Measurements from ENCODE around the gene SCGB3A2. TPM values are rescaled to one million over a fixed set of nuclear protein-coding genes. Genes with fewer than 3 reads are reported as not detected.

SCGB3A2 gene
- total RNA-seq, 1 donor from 2014 or later = not detected

DNA sequence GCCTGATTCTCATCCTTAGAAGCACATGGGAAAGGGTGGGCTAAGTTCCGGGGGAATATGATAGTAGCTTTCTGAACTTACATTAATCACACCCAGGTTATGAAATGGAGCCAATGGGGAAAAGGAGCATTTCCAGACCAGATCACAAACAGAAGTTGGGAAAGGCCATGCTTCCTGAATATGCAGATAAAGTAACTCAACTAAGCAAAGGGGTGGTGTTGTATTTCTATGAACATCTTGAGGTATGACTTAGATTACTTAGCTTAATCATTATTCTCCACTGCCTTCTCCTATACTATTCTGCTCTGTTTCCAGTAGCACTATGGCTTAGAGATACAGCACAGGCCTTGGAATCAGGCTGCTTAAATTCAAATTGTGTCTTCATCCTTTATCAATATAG is 17.4 kb downstream of the SCGB3A2 start:
- DNase-seq (ENCODE audit: low spot score) = no peak
- Mint-ChIP-seq H3K9me3 (no peaks in the 10 kb centered on the region), H3K27ac (no peak overlapping the region), H3K4me1 (ENCODE audit: low read depth) (no peaks in the 10 kb centered on the region), H3K4me3 (ENCODE audit: low read depth) (no peak overlapping the region), H3K36me3 (ENCODE audit: low read depth) (no peaks in the 10 kb centered on the region), H3K27me3 (ENCODE audit: low read depth) (no peaks in the 10 kb centered on the region)
- intact Hi-C loops (cut with micrococcal nuclease) = no loop called here

- no peak overlapping the region for H3K27ac Mint-ChIP-seq
- DNase-seq (ENCODE audit: low spot score) = no peak
- no peaks in the 10 kb centered on the region for H3K27me3 Mint-ChIP-seq (ENCODE audit: low read depth)
- H3K4me1 Mint-ChIP-seq (ENCODE audit: low read depth) = no peaks in the 10 kb centered on the region
- H3K9me3 Mint-ChIP-seq = no peaks in the 10 kb centered on the region
- H3K4me3 Mint-ChIP-seq (ENCODE audit: low read depth) = no peak overlapping the region
- intact Hi-C loops (cut with micrococcal nuclease) = no loop called here
- H3K36me3 Mint-ChIP-seq (ENCODE audit: low read depth) = no peaks in the 10 kb centered on the region
Measured at GRCh38 chr5:147898875-147899401, 20.4 kb downstream of the SCGB3A2 start.

DNA sequence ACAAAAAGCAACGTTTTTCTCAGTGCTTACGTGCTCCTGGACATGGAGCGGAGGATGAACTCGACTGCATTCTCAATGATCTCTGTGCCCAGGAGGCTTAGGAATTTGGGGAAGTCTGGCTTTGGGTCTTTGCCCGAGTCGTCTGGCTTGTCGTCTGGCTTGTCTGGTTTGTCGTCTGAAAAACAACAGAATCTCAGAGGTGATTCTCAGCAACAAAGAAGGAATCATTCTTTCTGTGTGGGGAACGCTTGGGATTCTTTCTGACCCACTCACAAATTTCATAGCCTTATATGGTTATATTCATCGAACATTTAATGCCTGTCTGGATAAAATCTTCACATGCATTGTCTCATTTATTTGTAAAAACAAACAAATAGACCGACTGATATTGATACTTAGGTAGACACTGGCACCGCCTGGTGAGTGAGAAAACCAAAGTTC is 23.1 kb downstream of the SCGB3A2 start:
- no peaks in the 10 kb centered on the region for H3K9me3 Mint-ChIP-seq

GRCh38 chr5:147902609-147903115 is 24.2 kb downstream of the SCGB3A2 start:
- H3K27me3 Mint-ChIP-seq (ENCODE audit: low read depth) = no peaks in the 10 kb centered on the region
- DNase-seq (ENCODE audit: low spot score) = no peak
- H3K4me1 Mint-ChIP-seq (ENCODE audit: low read depth) = no peaks in the 10 kb centered on the region
- no peak overlapping the region for H3K4me3 Mint-ChIP-seq (ENCODE audit: low read depth)
- intact Hi-C loops (cut with micrococcal nuclease) = no loop called here
- H3K9me3 Mint-ChIP-seq = no peaks in the 10 kb centered on the region
- no peak overlapping the region for H3K27ac Mint-ChIP-seq
- no peaks in the 10 kb centered on the region for H3K36me3 Mint-ChIP-seq (ENCODE audit: low read depth)

More for the DNA sequence above, 23.1 kb downstream of the SCGB3A2 start:
- Mint-ChIP-seq H3K4me3 (ENCODE audit: low read depth) (no peak overlapping the region), H3K36me3 (ENCODE audit: low read depth) (no peaks in the 10 kb centered on the region), H3K4me1 (ENCODE audit: low read depth) (no peaks in the 10 kb centered on the region), H3K27ac (no peak overlapping the region), H3K27me3 (ENCODE audit: low read depth) (no peaks in the 10 kb centered on the region)
- no peak for DNase-seq (ENCODE audit: low spot score)
- intact Hi-C loops (cut with micrococcal nuclease) = no loop called here

GRCh38 chr5:147904110-147904509 is 25.6 kb downstream of the SCGB3A2 start:
- intact Hi-C loops (cut with micrococcal nuclease) = no loop called here
- H3K9me3 Mint-ChIP-seq = no peaks in the 10 kb centered on the region
- no peak overlapping the region for H3K4me3 Mint-ChIP-seq (ENCODE audit: low read depth)
- H3K4me1 Mint-ChIP-seq (ENCODE audit: low read depth) = no peaks in the 10 kb centered on the region
- no peaks in the 10 kb centered on the region for H3K36me3 Mint-ChIP-seq (ENCODE audit: low read depth)
- no peak overlapping the region for H3K27ac Mint-ChIP-seq
- no peaks in the 10 kb centered on the region for H3K27me3 Mint-ChIP-seq (ENCODE audit: low read depth)
- DNase-seq (ENCODE audit: low spot score) = no peak

DNA sequence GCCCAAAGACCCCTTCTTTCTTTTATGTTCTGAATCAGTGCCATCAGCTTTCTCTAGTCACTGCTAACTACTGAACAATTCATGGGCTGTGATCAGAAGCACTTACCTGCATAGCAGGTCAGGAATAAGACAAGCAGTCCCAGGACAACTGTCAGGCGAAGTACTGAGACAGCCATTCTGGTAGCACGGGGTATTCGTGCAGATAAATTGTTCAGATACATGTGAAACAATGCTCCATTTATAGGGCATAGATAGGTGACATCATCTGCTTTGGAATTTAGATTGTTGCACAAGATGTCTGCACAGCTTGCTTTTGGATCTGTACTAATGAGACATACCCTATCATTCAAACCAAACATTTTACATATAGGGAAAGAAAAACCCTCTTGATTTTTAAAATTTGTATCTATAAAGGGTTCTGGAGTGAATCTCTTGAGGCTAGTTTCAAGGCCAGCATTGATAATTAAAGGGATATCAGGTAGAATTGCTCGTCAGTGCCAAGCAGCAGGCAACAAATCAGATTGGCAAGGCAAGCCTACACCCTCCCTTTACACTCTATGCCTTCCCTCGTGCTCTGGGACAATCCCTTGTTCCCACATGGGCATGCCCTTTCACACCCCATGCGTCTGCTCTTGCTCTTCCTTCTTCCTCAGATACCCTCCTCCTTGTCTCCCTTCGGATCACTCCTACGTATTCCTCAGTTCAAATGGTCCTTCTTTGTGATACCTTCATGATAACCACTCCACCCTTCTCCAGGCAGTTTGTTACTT is 28.0 kb downstream of the SCGB3A2 start, which contains the start of gene C5orf46:
TSS of gene C5orf46 (minus strand) at position 213 of the 770 bp plus-strand sequence. CDS start at position 176, 37 bp downstream.
- Mint-ChIP-seq H3K9me3 (no peaks in the 10 kb centered on the region), H3K4me3 (ENCODE audit: low read depth) (no peak within 1 kb of the TSS), H3K36me3 (ENCODE audit: low read depth) (no peaks in the 10 kb centered on the region), H3K4me1 (ENCODE audit: low read depth) (no peaks in the 10 kb centered on the region), H3K27ac (no peak within 1 kb of the TSS), H3K27me3 (ENCODE audit: low read depth) (no peaks in the 10 kb centered on the region)
- intact Hi-C loops (cut with micrococcal nuclease) = no loop called here
- DNase-seq (ENCODE audit: low spot score) = no peak

DNA sequence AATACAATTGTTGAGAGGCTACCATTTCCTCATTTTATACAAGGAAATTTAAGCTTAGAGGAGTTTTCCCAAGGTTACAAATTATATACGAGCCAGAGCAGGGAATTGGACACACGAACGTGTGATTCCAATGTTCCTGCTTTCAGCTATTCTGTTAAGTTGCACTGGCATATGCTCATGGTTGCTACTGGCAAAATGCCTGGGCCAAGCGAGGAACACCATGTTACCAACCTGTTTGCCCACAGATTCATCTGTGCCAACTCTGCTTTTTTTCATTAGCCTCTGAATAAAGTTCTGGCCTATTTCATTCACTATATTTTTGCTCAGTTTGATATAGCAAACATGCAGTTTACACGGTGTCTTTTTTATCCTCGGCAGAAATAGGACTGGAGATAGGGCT is 32.9 kb downstream of the SCGB3A2 start:
- no peak overlapping the region for H3K4me3 Mint-ChIP-seq (ENCODE audit: low read depth)
- no peaks in the 10 kb centered on the region for H3K9me3 Mint-ChIP-seq
- no peak for DNase-seq (ENCODE audit: low spot score)
- no peaks in the 10 kb centered on the region for H3K36me3 Mint-ChIP-seq (ENCODE audit: low read depth)
- intact Hi-C loops (cut with micrococcal nuclease) = no loop called here
- no peak overlapping the region for H3K27ac Mint-ChIP-seq
- no peaks in the 10 kb centered on the region for H3K27me3 Mint-ChIP-seq (ENCODE audit: low read depth)
- no peaks in the 10 kb centered on the region for H3K4me1 Mint-ChIP-seq (ENCODE audit: low read depth)

DNA sequence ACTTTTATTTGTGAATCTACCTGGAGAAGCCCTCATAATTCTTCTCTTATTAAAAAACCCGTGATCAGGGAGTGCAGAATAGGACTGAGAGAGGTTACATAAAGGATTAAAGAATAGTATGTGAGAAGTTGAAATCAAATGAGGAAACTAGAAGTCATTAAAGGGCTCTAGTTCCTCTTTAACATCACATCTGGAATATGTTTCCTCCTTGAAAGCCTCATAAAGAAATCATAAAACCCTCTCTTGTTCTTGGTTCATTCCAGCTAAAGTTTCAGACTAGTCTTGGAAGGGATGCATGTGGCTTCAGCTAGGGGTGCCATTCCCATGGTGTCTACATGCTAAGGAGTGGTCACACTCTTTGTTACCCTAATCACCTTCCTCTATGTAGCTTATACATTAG is 33.5 kb downstream of the SCGB3A2 start:
- Mint-ChIP-seq H3K27ac (no peak overlapping the region), H3K27me3 (ENCODE audit: low read depth) (no peaks in the 10 kb centered on the region), H3K4me1 (ENCODE audit: low read depth) (no peaks in the 10 kb centered on the region), H3K4me3 (ENCODE audit: low read depth) (no peak overlapping the region), H3K9me3 (no peaks in the 10 kb centered on the region), H3K36me3 (ENCODE audit: low read depth) (no peaks in the 10 kb centered on the region)
- no peak for DNase-seq (ENCODE audit: low spot score)
- intact Hi-C loops (cut with micrococcal nuclease) = no loop called here

DNA sequence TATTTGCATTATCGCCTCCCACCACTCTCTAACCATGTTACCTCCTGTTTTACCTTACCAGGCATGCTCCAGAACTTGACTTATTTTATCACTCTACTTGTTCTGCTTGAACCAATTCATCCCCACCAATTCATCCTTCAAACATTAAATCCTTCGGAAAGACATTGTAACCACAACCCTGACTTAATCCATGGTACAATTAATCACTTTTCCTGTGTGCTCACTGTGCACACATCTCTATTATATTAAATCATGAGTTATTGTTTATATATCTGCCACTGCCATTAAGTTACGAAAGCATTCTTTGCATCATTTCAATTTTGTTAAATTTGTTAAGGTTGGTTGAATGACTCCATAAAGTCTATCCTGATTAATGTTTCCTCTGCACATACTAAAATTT is 35.3 kb downstream of the SCGB3A2 start:
- Mint-ChIP-seq H3K36me3 (ENCODE audit: low read depth) (no peaks in the 10 kb centered on the region), H3K4me3 (ENCODE audit: low read depth) (no peak overlapping the region), H3K27me3 (ENCODE audit: low read depth) (no peaks in the 10 kb centered on the region), H3K27ac (no peak overlapping the region), H3K4me1 (ENCODE audit: low read depth) (no peaks in the 10 kb centered on the region), H3K9me3 (no peaks in the 10 kb centered on the region)
- intact Hi-C loops (cut with micrococcal nuclease) = no loop called here
- DNase-seq (ENCODE audit: low spot score) = no peak

DNA sequence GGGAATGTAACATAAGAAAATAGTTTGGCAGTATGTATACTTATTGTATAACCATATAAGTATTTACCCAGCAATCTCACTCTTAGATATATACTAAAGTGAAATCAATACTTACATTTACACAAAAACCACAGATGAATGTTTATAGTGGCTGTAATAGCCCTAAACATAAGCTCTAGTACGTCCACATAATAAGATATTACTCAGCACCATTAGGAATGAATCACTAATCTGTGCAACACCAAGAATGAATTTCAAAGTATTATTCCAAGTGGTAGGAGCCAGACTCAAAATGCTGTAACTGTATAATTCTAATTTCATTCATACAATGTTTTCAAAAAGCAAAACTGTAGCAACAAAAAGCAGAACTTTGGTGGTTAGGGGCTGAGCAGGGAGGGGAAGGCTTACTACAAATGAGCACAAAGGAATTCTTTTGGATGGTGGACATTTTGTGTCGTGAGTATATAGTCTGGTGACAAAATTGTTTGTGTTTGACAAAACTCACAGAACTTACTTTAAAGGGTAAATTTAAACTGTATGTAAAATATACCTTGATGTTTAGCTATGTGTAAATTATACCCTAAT is 39.7 kb downstream of the SCGB3A2 start:
- intact Hi-C loops (cut with micrococcal nuclease) = no loop called here
- Mint-ChIP-seq H3K4me3 (ENCODE audit: low read depth) (no peak overlapping the region), H3K27me3 (ENCODE audit: low read depth) (no peaks in the 10 kb centered on the region), H3K4me1 (ENCODE audit: low read depth) (no peaks in the 10 kb centered on the region), H3K27ac (no peak overlapping the region), H3K9me3 (no peaks in the 10 kb centered on the region), H3K36me3 (ENCODE audit: low read depth) (no peaks in the 10 kb centered on the region)
- DNase-seq (ENCODE audit: low spot score) = no peak

GRCh38 chr5:147918899-147919298 is 40.4 kb downstream of the SCGB3A2 start:
- no peaks in the 10 kb centered on the region for H3K36me3 Mint-ChIP-seq (ENCODE audit: low read depth)
- no peak for DNase-seq (ENCODE audit: low spot score)
- no peaks in the 10 kb centered on the region for H3K4me1 Mint-ChIP-seq (ENCODE audit: low read depth)
- no peak overlapping the region for H3K4me3 Mint-ChIP-seq (ENCODE audit: low read depth)
- no peak overlapping the region for H3K27ac Mint-ChIP-seq
- H3K27me3 Mint-ChIP-seq (ENCODE audit: low read depth) = no peaks in the 10 kb centered on the region
- intact Hi-C loops (cut with micrococcal nuclease) = no loop called here
- H3K9me3 Mint-ChIP-seq = no peaks in the 10 kb centered on the region

DNA sequence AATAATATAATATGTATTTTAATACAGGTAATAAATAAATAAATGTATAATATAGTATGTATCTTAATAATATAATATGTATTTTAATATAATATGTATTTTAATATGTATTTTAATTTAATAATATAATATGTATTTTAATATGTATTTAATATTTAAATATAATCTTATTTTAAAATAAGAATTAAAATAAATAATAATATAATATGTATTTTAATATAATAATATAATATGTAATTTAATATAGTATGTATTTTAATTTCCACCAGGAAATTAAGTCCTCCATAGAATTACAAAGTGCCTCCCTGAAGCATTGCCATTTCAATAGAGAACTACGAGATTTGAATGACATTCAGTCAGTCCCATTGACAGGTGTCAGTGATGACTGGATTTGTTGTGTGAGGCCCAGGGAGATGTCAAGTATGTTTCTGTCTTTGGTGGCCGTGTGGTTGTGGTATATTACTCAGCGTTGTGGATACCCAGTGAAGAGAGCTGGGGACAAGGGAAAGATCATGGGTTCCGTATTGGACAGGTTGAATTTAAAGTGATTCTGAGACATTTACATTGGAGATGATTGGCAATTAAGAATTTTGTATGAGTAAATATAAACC is 42.0 kb downstream of the SCGB3A2 start:
- no peaks in the 10 kb centered on the region for H3K27me3 Mint-ChIP-seq (ENCODE audit: low read depth)
- intact Hi-C loops (cut with micrococcal nuclease) = no loop called here
- no peaks in the 10 kb centered on the region for H3K9me3 Mint-ChIP-seq
- no peak overlapping the region for H3K4me3 Mint-ChIP-seq (ENCODE audit: low read depth)
- no peak overlapping the region for H3K27ac Mint-ChIP-seq
- H3K4me1 Mint-ChIP-seq (ENCODE audit: low read depth) = no peaks in the 10 kb centered on the region
- no peaks in the 10 kb centered on the region for H3K36me3 Mint-ChIP-seq (ENCODE audit: low read depth)
- no peak for DNase-seq (ENCODE audit: low spot score)

GRCh38 chr5:147921136-147921535 is 42.6 kb downstream of the SCGB3A2 start:
- H3K4me1 Mint-ChIP-seq (ENCODE audit: low read depth) = no peaks in the 10 kb centered on the region
- no peak overlapping the region for H3K27ac Mint-ChIP-seq
- DNase-seq (ENCODE audit: low spot score) = no peak
- H3K27me3 Mint-ChIP-seq (ENCODE audit: low read depth) = no peaks in the 10 kb centered on the region
- H3K36me3 Mint-ChIP-seq (ENCODE audit: low read depth) = no peaks in the 10 kb centered on the region
- intact Hi-C loops (cut with micrococcal nuclease) = no loop called here
- no peaks in the 10 kb centered on the region for H3K9me3 Mint-ChIP-seq
- H3K4me3 Mint-ChIP-seq (ENCODE audit: low read depth) = no peak overlapping the region

Data from activated T-helper 2 cell treated with anti-CD3 and anti-CD28 coated beads, Interferon-gamma antibody, Interleukin-2, Interleukin-4, amounts not matched to agents 10 μg/mL and 5 μg/mL and 100 μg/mL, durations not matched to agents 14 hours and 24 hours and 36 hours (primary cell).